GM21528 (cell line): ENCODE results near the gene ASPSCR1.

ENCODE experiments used
- ATAC-seq: cut with Tn5 transposase; IDR thresholded peaks from one replicate; pipeline ENCODE4 v1.9.1; 2021; ENCODE audit warnings: mild to moderate bottlenecking, moderate library complexity; ENCODE audit not compliant: unreplicated experiment, low FRiP score

Gene ASPSCR1

GRCh38 chr17:81958633-81959342, 18.6 kb upstream of the ASPSCR1 start:
- ATAC-seq: no peak

GRCh38 chr17:81959362-81960129, 17.9 kb upstream of the ASPSCR1 start:
- ATAC-seq: no peak

- no peak for ATAC-seq
These were observed 17.1 kb upstream of the ASPSCR1 start for GRCh38 chr17:81960130-81960958.

DNA sequence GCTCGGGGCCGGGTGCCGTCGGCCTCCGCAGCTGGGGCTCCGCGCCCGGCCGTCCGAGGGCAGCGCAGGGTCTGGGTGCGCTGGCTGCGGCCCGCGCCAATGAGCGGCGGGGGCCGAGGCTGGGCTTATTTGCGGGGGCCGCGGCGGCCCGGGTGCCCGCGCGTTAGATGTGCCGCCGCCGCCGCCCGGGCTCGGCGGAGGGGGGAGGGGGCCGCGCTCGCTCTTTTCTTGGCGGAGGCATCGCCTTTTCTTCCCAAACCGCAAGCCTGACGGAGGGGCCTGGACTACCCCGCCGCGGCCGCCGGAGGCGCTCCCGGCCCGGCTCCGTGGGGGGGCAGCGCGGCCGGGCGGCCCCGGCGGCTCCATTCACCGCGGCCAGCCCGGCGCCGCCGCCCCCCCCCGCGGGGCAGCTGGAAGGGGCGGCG, 16.3 kb upstream of the ASPSCR1 start, which contains the start of gene NOTUM:
Gene NOTUM (minus strand): TSS at position 101 of the 425 bp plus-strand sequence. CDS start 278 bp downstream, outside the sequence.
- no peak for ATAC-seq

DNA sequence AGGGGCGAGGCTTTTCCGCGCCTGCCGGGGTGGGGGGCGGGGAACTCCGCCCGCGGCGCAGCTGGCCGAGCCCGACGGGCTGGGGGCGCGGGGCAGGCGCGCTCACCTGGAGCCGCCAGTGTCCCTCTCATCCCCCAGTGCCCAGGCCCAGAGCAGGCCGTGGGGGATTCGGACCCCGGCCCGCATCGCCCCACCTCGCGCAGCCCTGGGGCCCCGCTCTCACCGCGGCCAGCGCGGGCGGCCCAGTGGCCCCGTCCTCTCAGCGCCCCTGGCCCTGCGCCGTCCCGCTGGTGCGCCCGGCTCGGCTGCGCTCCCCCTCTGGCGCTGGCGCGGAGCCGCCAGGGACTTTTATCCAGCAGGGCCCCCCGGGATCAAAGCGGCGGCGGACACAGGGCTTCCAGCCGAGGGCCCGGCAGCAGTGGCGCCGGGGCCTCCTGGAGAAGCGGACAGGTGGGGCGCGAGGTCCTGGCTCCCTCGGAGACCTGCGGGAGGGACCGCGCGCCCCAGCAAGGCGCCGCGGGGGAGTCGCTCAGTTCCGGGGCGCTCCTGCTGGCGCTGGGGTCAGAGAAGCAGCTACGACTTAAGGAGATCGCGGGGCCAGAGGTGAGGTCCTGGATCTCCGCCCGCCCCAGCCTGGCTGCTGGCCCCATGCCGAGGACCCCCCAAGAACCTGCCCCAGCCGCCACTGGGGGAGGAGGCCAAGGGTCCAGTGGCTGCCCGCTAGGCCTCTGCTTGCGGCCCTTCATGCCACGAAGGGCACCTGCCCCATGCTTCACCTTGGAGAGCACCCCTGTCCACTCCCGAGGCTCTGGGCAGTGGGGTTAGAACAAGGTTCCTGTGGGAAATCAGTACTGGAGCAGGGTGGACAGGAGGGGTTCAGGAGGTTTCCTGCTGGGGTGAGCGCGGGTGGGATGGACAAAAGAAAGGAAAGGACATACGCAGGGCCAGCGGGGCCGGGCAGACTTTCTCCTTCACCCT, 15.6 kb upstream of the ASPSCR1 start:
- no peak for ATAC-seq

DNA sequence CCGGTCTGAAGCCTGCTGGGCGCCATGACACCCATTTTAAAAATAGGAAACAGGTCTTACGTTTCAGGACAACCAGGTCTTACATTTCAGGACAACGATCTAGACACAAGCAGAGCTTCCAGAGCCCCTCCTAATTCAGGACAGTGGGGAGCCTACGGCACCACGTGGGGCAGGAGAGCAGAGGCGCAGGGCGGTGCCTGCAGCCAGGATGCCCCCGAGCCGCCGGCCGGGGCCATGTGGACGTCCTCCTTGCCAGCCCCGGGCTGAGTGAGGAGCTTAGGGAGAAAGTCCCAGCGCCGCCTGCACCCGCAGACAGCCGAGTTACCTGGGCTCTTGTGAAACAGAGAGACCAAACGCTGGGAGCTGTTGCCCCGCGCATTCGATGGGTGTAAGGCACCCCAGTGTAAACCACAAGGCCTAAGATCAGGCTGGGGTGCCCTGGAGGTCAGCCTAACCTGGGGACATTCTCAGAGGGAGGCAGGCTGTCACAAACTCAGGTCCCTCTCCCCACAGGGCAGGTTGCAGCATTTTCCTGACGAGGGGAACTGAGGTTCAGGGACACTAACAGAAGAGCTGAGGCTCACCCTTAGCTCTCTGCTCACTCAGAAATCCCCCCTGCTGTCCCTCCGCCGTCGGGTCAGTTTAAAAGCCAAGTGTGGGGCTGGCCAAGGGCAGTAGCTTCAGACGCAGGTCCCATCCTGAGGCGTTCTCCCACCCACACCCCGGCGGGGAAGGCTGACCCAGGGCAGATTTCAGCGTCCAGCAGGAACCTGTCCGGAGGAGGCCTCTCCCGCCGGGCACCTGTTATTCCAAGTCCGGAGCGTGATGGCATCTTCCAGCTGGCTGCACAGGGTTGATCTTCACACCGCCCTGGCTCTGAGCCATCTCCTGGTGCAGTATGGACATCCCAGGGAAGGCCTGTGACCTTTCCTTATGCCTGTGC, 14.7 kb upstream of the ASPSCR1 start:
- ATAC-seq: no peak

DNA sequence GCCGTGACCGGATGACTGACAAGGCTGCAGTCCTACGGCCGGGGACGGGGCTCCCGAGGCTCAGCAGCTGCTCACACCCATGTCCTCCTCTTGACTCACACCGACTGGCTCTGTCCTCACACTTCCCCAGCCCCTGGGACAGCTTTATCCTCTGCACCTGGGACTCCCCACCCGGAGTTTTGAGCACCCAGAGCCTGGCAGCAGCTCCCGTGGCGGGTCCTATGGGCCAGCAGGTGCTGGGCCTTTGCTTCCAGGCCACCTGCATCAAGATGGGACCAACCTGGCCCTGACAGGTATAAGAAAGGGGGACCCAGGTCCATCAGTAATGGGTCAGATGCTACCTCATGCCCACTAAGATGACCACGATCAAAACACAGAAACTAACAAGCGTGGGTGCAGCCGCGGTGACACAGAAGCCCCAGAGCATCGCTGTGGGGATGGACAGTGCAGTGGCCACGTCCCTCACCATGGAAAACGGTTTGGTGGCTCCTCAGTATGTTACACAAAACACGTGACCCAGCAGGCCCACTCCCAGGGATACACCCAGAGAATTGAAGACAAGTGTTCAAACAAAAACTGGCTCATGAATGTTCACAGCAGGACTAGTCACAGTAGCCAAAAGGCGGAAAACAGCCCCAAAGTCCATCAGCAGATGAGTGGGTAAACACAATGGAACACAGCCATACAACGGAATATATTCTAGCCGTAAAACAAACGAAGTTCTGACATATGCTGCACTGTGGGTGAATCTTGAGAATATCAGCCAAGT, 13.2 kb upstream of the ASPSCR1 start:
- ATAC-seq: no peak

- ATAC-seq: no peak
These were observed 10.8 kb upstream of the ASPSCR1 start for GRCh38 chr17:81966343-81967243.

DNA sequence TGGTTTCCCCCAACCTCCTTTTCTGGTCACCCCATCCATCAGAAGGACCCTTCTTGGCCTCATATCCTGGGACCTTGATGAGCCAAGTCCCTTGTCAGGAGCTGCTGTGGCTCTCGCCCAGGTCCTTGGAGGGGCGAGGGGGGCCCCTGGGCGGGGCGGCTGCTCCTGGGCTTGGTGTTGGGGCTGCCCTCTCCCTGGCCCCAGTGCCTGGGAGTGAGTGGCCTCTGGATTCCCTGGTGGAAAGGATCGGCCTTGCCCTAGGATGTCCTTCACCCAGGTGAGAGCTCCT, 10.2 kb upstream of the ASPSCR1 start:
- ATAC-seq: no peak

DNA sequence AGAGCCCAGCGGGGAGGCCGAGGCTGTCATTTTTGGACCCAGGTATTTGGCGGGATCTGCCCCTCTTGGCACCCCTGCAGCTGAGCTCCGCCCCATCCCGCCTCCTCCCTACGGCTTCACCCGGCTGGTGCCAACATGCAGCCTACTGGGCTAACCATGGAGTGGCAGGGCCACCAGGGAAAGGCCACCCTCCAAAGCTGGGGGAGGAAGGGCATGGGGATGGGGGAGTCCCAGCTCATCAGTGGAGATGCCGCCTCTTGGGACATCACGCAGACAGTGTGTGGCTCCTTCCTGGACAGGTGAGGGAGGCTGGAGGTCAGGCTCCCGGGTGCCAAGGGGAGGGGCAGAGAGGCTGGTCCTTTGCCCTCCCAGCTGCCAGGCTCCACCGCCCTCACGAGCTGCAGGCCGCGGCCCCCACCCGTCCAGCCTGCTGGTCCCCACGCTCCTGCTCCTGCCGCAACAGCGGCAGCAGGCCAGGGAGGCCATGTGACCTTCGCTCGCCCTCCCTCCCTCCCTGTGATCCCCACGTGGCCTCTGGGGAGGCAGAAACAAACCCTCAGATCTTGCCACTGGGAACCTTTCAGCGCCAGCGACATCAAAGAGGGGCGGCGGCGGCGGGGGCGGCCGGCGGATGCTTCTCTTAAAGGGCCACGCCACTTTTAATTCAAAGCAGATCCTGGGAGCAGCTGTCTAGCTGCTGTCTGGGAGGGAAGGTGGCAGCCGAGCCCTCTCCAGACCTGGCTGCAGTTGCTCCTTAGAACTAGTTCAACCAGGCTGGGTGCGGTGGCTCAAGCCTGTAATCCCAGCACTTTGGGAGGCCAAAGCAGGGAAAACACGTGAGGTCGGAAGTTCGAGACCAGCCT, 9.7 kb upstream of the ASPSCR1 start:
- ATAC-seq: no peak

DNA sequence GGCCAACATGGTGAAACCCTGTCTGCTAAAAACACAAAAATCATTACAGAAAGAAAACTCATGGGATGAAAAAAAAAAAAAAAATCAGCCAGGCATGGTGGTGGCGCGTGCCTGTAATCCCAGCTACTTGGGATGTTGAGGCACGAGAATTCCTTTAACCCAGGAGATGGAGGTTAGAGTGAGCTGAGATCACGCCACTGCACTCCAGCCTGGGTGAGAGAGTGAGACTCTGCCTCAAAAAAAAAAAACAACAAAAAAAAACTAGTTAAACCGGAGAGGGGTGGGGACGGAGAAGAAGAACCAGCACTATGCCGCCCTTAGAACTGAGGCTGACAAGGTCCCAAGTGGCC, 9.1 kb upstream of the ASPSCR1 start:
- ATAC-seq: no peak

DNA sequence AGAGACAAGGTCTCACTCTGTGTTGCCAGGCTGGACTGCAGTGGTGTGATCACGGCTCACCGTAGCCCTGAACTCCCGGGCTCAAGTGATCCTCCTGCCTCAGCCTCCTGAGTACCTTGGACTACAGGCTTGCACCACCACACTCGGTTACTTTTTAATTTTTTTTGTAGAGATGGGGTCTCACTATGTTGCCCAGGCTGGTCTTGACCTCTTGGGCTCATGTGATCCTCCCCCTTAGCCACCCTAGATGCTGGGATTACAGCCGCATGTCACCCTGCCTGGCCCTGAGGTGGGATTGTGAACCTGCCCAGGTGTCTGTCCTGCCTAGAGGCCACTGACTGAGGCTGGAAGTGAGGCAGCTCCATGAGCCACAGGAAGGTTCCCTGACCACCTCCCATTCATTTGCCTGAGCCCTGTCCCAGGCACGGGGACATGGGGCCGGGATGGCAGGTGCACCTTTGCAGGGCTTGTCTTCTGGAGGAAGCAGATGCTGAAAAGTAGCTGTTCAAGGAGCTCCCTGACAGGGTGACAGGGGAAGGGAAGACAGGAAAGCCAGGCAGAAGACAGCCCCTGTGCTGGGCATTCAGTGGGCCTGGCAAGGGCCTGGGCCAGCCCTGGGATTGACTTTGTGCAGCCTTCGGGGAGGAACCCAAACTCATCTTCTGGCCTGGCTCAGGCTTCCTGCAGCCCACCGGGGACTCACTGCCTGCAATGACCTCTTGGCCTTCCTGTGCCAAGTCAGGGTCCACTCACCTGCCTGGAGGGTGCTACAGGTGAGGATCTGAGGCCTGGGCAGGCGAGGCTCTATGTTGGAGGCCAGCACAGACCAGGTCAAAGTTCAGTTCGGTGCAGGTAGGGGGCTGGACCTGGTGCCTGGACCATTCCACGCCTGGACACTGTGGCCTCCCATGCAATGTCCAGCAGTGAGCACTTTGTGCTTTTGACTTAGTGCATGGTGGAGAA, 8.3 kb upstream of the ASPSCR1 start:
- ATAC-seq: no peak

DNA sequence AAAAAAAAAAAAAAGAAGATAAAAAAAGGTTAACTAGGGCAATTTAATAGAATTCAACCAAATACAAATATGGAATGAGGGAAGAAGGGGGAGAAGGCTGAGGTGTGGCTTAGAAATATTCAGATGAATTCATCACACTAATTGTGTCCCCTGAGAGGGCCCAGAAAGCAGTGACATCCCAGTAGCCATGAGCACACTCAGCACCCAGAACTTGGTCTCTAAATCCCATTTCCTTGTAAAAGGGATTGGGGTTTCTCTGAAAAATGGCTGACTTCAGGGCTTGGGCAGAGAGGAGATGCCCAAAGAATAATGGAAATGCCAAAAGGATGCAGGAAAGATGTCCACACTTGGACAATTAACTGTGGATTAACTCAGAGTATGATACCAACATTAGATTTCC, 4.0 kb upstream of the ASPSCR1 start:
- ATAC-seq: no peak

DNA sequence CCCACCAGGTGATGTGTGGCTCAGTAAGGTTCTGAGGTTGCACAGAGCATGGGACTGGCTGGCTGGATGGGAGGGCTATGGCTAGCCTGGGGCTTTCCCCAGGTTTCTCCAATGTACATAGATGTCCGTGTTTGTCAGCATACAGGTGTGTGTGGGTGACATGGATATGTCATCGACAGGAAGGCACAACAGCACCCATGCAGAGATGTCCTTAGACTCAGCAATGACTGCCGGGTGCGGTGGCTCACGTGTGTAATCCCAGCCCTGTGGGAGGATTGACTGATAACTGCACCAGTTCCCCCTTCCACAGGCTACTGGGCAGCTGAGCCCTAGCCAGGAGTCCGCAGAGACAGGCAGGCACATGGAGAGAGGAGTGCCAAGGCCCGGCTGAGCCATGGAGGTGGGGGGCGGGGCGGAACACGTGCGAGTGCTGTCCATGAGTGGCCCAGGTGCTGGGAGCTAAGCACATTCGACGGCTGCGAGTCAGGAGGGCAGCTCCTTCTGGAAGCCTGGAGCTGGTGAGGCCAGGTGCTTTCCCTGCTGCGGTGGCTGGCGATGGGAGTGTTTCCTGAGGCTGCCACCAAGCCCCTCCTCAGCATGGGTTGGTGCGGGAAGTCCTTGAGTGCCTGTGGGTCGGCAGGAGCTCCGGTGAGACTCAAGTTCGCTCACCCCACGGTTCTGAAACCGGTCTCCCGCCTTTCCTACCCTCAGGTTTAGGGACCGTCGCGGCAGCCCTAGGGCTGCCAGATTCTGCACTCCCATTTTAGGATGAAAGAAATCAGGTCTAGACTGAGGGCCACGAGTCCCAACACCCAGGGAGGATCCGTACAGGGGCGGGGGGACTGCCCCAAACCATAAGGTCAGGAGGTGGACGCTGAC, 858 bp upstream of the ASPSCR1 start:
- ATAC-seq: peak; percentile 11
